WTC11 (cell line): ENCODE results near the gene PTPN7. TPM values are rescaled to one million over a fixed set of nuclear protein-coding genes. Genes with fewer than 3 reads are reported as not detected.

Source experiments
- ATAC-seq: fragments of 200-7000 bp; cut with Tn5 transposase; 2 replicates; pipeline ENCODE4 v1.10.0; 2021; ENCODE audit warnings: mild to moderate bottlenecking, moderate library complexity
- CTCF ChIA-PET: fragments of 300-600 bp; sonication (Branson Sonifier 250); formaldehyde crosslinking; loops from one replicate; lab custom pipeline; 2021; ENCODE audit warnings: antibody characterized with exemption; lab: Charles Lee
- POLR2A ChIA-PET: fragments of 350-600 bp; sonication (Branson Sonifier 250); formaldehyde crosslinking; loops from one replicate; lab custom pipeline; 2021; ENCODE audit warnings: antibody characterized with exemption; lab: Charles Lee
- DNase-seq: peaks from one replicate; pipeline ENCODE4 v3.0.0; 2021; ENCODE audit warnings: low spot score
- H3K27ac Mint-ChIP-seq: 2 replicates; pipeline ENCODE4 v1.8.0; 2021; ENCODE audit warnings: mixed read lengths
- H3K27me3 Mint-ChIP-seq: 2 replicates; pipeline ENCODE4 v1.8.0; 2021; ENCODE audit warnings: low read depth, mild to moderate bottlenecking, moderate library complexity, mixed read lengths
- H3K36me3 Mint-ChIP-seq: 2 replicates; pipeline ENCODE4 v1.8.0; 2021; ENCODE audit warnings: mixed read lengths
- H3K4me1 Mint-ChIP-seq: 2 replicates; pipeline ENCODE4 v1.8.0; 2022; ENCODE audit warnings: mixed read lengths
- H3K4me3 Mint-ChIP-seq: 2 replicates; pipeline ENCODE4 v1.8.0; 2021; ENCODE audit warnings: mild to moderate bottlenecking, moderate library complexity, mixed read lengths
- H3K9me3 Mint-ChIP-seq: 2 replicates; pipeline ENCODE4 v1.8.0; 2021; ENCODE audit warnings: mixed read lengths
- AR ChIP-seq: fragments of 250-450 bp; sonication (Bioruptor Pico); IDR thresholded peaks from 2 replicates; pipeline ENCODE4 v1.9.0; 2021; ENCODE audit warnings: mild to moderate bottlenecking
- ATF1 ChIP-seq: sonication (generic); formaldehyde crosslinking; IDR thresholded peaks from 2 replicates; pipeline ENCODE4 v1.8.1; 2023; ENCODE audit warnings: mild to moderate bottlenecking, moderate library complexity, missing genetic modification reagents
- ATF6 ChIP-seq: sonication (generic); formaldehyde crosslinking; IDR thresholded peaks from 2 replicates; pipeline ENCODE4 v1.8.1; 2023; ENCODE audit warnings: mild to moderate bottlenecking, missing genetic modification reagents
- CREM ChIP-seq: sonication (generic); formaldehyde crosslinking; IDR thresholded peaks from 2 replicates; pipeline ENCODE4 v1.8.1; 2022; ENCODE audit warnings: mild to moderate bottlenecking, missing genetic modification reagents, moderate library complexity
- E2F4 ChIP-seq: sonication (generic); formaldehyde crosslinking; IDR thresholded peaks from 2 replicates; pipeline ENCODE4 v1.8.1; 2022; ENCODE audit warnings: low read depth, mild to moderate bottlenecking, moderate library complexity, missing genetic modification reagents, borderline replicate concordance
- E2F5 ChIP-seq: sonication (generic); formaldehyde crosslinking; IDR thresholded peaks from 2 replicates; pipeline ENCODE4 v1.8.1; 2022; ENCODE audit warnings: mild to moderate bottlenecking, moderate library complexity, missing genetic modification reagents
- IRF1 ChIP-seq: sonication (generic); formaldehyde crosslinking; IDR thresholded peaks from 2 replicates; pipeline ENCODE4 v1.8.0; 2023; ENCODE audit warnings: missing genetic modification reagents
- KAT7 ChIP-seq: sonication (generic); formaldehyde crosslinking; IDR thresholded peaks from 2 replicates; pipeline ENCODE4 v1.8.1; 2023; ENCODE audit warnings: missing genetic modification reagents, mild to moderate bottlenecking, borderline replicate concordance
- MYBL2 ChIP-seq: sonication (generic); formaldehyde crosslinking; IDR thresholded peaks from 2 replicates; pipeline ENCODE4 v1.8.1; 2023; ENCODE audit warnings: mild to moderate bottlenecking, moderate library complexity, missing genetic modification reagents
- NR3C1 ChIP-seq: sonication (generic); formaldehyde crosslinking; conservative IDR thresholded peaks from 2 replicates; pipeline ENCODE4 v1.8.1; 2023; ENCODE audit warnings: low read depth, mild to moderate bottlenecking, missing genetic modification reagents
- TCF7 ChIP-seq: sonication (generic); formaldehyde crosslinking; IDR thresholded peaks from 2 replicates; pipeline ENCODE4 v1.8.0; 2022; ENCODE audit warnings: mild to moderate bottlenecking, low read depth, missing genetic modification reagents, moderate library complexity
- ZNF121 ChIP-seq: sonication (generic); formaldehyde crosslinking; IDR thresholded peaks from 2 replicates; pipeline ENCODE4 v1.8.0; 2023; ENCODE audit warnings: missing genetic modification reagents
- ZNF232 ChIP-seq: sonication (generic); formaldehyde crosslinking; IDR thresholded peaks from 2 replicates; pipeline ENCODE4 v1.8.0; 2022; ENCODE audit warnings: mild to moderate bottlenecking, missing genetic modification reagents
- ZNF532 ChIP-seq: fragments of 250-450 bp; sonication (Bioruptor Pico); IDR thresholded peaks from 2 replicates; pipeline ENCODE4 v1.9.0; 2021; ENCODE audit warnings: mild to moderate bottlenecking, borderline replicate concordance
- total RNA-seq: library from RNA; stranded (reverse); gene quantifications from 3 replicates; pipeline ENCODE4 v1.2.3, GENCODE V29; 2021
- TF ChIP-seq, protein P1 (sequence below): fragments of 250-450 bp; sonication (Bioruptor Pico); conservative IDR thresholded peaks from 2 replicates; pipeline ENCODE4 v1.9.0; 2021; ENCODE audit warnings: mild to moderate bottlenecking

The PTPN7 gene
- total RNA-seq, 1 experiment from 2014 or later = 0.98 TPM

GRCh38 chr1:202149566-202149965 is 10.8 kb downstream of the PTPN7 start (continued):
- no peak for TF ChIP-seq E2F5
- no peak for TF ChIP-seq ATF6 (CRISPR knock-in tag)
- TF ChIP-seq MYBL2 (CRISPR knock-in tag) = no peak
- no peak for TF ChIP-seq TCF7 (CRISPR knock-in tag)

DNA sequence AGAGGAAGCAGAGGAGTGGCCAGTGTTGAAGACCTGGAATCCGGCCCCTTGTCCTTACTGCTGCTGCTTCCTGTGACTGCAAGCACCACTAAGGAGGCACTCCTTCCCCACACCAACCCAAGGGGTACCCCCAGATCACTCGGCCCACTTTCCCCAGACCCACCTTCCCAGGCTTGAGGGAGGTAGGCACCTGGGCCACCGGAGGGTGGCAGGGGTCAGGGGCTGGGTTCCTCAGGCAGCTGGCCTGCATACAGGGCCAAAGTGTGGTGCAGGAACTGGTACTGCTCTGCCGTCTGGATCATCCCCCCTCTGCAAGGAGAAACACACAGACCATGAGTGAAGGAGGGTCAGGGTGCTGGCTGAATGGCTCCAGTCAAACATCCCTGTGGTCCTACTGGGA is 12.0 kb downstream of the PTPN7 start:
- Mint-ChIP-seq H3K4me1 (peaks cover 9% of the 10 kb centered on the region), H3K36me3 (no peaks in the 10 kb centered on the region), H3K27ac (no peak overlapping the region), H3K9me3 (no peaks in the 10 kb centered on the region), H3K4me3 (no peak overlapping the region), H3K27me3 (peaks cover 7% of the 10 kb centered on the region)
- DNase-seq = no peak
- no peak for ATAC-seq
- CTCF ChIA-PET = interaction anchor here (1.1 kb wide), 1 partner anchor 13 kb away, joined by 3 read pairs; no protein-coding TSS in a partner anchor
- TF ChIP-seq IRF1 (no peak), ZNF532 (no peak), NR3C1 (no peak), KAT7 (no peak), TCF7 (CRISPR knock-in tag) (no peak), AR (CRISPR knock-in tag) (no peak), ATF1 (no peak)
- POLR2A ChIA-PET = no interaction called here

DNA sequence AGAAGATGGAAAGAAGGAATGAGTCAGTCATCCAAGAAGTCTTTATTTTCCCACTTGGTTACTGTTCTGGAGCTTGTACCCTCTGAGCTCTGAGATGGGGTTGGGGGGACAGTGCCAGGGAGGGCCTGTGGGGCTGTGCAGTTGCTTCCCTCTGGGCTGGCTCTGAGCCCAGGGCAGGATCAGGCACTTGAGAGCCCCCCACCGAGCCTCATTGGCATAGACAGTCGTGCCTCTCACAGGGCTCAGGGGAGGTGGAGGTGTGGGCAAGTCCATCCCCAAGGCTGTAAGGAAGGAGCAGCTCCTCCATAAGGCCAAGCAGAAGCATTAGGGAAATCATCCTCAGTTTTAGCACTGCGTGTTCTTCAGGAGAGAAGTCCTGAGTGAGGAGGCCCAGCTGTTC is 13.4 kb downstream of the PTPN7 start:
- Mint-ChIP-seq H3K27ac (no peak overlapping the region), H3K36me3 (no peaks in the 10 kb centered on the region), H3K9me3 (no peaks in the 10 kb centered on the region), H3K27me3 (peaks cover 7% of the 10 kb centered on the region), H3K4me1 (peaks cover 16% of the 10 kb centered on the region), H3K4me3 (no peak overlapping the region)
- CTCF ChIA-PET = interaction anchor here (1.1 to 1.5 kb wide), 3 partner anchors 8 to 24 kb away, joined by 3 to 15 read pairs (median 3); partner anchors contain the start of gene GPR37L1
- no peak for TF ChIP-seq E2F4
- TF ChIP-seq ZNF232 (CRISPR knock-in tag) = no peak
- TF ChIP-seq, protein P1, sequence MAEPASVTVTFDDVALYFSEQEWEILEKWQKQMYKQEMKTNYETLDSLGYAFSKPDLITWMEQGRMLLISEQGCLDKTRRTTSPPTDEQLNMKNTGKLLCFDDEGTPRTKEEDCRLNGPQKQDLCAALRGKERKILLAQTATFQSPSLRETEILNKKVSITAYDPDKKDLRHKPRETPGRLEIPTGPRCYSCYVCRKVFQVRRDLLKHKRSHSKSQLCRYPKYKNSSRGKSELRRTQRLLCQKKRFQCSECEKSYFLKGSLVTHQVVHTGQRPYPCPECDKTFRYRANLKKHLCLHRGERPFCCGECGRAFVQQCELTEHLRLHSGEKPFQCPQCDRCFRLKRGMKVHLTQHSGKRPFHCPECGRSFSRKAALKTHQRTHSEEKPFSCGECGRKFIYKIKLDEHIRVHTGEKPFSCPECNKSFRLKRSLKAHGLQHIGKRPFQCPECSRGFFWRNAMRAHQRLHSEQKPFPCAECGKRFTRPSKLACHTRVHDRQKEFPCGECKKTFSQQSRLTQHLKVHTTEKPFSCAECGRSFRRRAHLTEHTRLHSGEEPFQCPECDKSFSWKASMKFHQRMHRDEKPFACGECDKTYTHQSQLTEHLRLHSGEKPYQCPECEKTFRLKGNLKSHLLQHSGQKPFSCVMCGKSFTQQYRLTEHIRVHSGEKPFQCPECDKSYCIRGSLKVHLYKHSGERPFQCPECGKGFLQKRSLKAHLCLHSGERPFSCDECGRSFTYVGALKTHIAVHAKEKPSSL = no peak
- TF ChIP-seq CREM (CRISPR knock-in tag) = no peak
- TF ChIP-seq ZNF121 (CRISPR knock-in tag) = no peak
- POLR2A ChIA-PET = no interaction called here
- DNase-seq = no peak
- no peak for ATAC-seq
